H9 (cell line): ENCODE results near the gene PRKCZ. TPM values are rescaled to one million over a fixed set of nuclear protein-coding genes. Genes with fewer than 3 reads are reported as not detected.
"Not testable (repeated sequence)": the region's sequence is repeated elsewhere in the genome, so short reads cannot be mapped to it uniquely, and the experiment has no call there.

Experiments used
- DNase-seq: peaks from one replicate; pipeline ENCODE4 v3.0.0-alpha.2; 2017
- H2AFZ ChIP-seq: one replicate; pipeline ENCODE4 v1.6.1; 2013; ENCODE audit warnings: mild to moderate bottlenecking, low read length, control low read depth, moderate library complexity
- H2AK5ac ChIP-seq: 2 replicates; pipeline ENCODE4 v1.6.1; 2013; ENCODE audit warnings: low read length, control low read depth, mixed read lengths; ENCODE audit not compliant: insufficient read length
- H2BK120ac ChIP-seq: one replicate; pipeline ENCODE4 v1.6.1; 2013; ENCODE audit warnings: low read depth, mild to moderate bottlenecking, low read length, control low read depth, inconsistent platforms; ENCODE audit not compliant: poor library complexity, severe bottlenecking
- H2BK12ac ChIP-seq: 2 replicates; pipeline ENCODE4 v1.6.1; 2013; ENCODE audit warnings: low read length, control low read depth, mixed read lengths, low read depth; ENCODE audit not compliant: insufficient read length
- H2BK15ac ChIP-seq: 2 replicates; pipeline ENCODE4 v1.6.1; 2013; ENCODE audit warnings: low read depth, low read length, control low read depth
- H2BK20ac ChIP-seq: one replicate; pipeline ENCODE4 v1.6.1; 2013; ENCODE audit warnings: low read depth, mild to moderate bottlenecking, low read length, control low read depth, inconsistent platforms; ENCODE audit not compliant: poor library complexity, severe bottlenecking
- H2BK5ac ChIP-seq: 2 replicates; pipeline ENCODE4 v1.6.1; 2013; ENCODE audit warnings: low read length, control low read depth, mixed read lengths; ENCODE audit not compliant: insufficient read length
- H3K14ac ChIP-seq: 2 replicates; pipeline ENCODE4 v1.6.1; 2013; ENCODE audit warnings: low read length, control low read depth; ENCODE audit not compliant: insufficient read depth
- H3K18ac ChIP-seq: 2 replicates; pipeline ENCODE4 v1.6.1; 2013; ENCODE audit warnings: low read depth, mild to moderate bottlenecking, mixed read lengths, low read length, control low read depth; ENCODE audit not compliant: insufficient read length
- H3K23ac ChIP-seq: 2 replicates; pipeline ENCODE4 v1.6.1; 2013; ENCODE audit warnings: low read length, control low read depth, mixed read lengths, low read depth; ENCODE audit not compliant: insufficient read length
- H3K23me2 ChIP-seq: 2 replicates; pipeline ENCODE4 v1.6.1; 2013; ENCODE audit warnings: low read depth, mild to moderate bottlenecking, mixed read lengths, low read length, control low read depth; ENCODE audit not compliant: insufficient read length, poor library complexity, severe bottlenecking
- H3K27ac ChIP-seq: 2 replicates; pipeline ENCODE4 v1.5.1; 2013; ENCODE audit warnings: low read length, control low read depth, mixed read lengths, low read depth; ENCODE audit not compliant: insufficient read length
- H3K27me3 ChIP-seq: 2 replicates; pipeline ENCODE4 v1.6.1; 2013; ENCODE audit warnings: low read length, control low read depth, inconsistent platforms; ENCODE audit not compliant: insufficient read depth
- H3K4ac ChIP-seq: 2 replicates; pipeline ENCODE4 v1.6.1; 2013; ENCODE audit warnings: low read depth, mild to moderate bottlenecking, control low read depth, inconsistent platforms, low read length, moderate library complexity
- H3K4me1 ChIP-seq: 2 replicates; pipeline ENCODE4 v1.6.1; 2013; ENCODE audit warnings: low read length, control low read depth, inconsistent platforms; ENCODE audit not compliant: insufficient read depth
- H3K4me2 ChIP-seq: 2 replicates; pipeline ENCODE4 v1.6.1; 2013; ENCODE audit warnings: low read length, control low read depth, mixed read lengths; ENCODE audit not compliant: insufficient read length, insufficient read depth
- H3K56ac ChIP-seq: 2 replicates; pipeline ENCODE4 v1.6.1; 2013; ENCODE audit warnings: low read depth, mild to moderate bottlenecking, mixed read lengths, low read length, control low read depth; ENCODE audit not compliant: insufficient read length
- H3K79me1 ChIP-seq: 2 replicates; pipeline ENCODE4 v1.6.1; 2013; ENCODE audit warnings: low read depth, mild to moderate bottlenecking, moderate library complexity, low read length, control low read depth, inconsistent platforms; ENCODE audit not compliant: insufficient read depth, poor library complexity, severe bottlenecking
- H3K79me2 ChIP-seq: 2 replicates; pipeline ENCODE4 v1.6.1; 2013; ENCODE audit warnings: low read length, control low read depth, inconsistent platforms; ENCODE audit not compliant: insufficient read depth
- H3K9ac ChIP-seq: 2 replicates; pipeline ENCODE4 v1.6.1; 2013; ENCODE audit warnings: low read length, control low read depth, mixed read lengths; ENCODE audit not compliant: insufficient read length; ENCODE audit errors: extremely low read depth
- H3K9me3 ChIP-seq: one replicate; pipeline ENCODE4 v1.6.1; 2013; ENCODE audit warnings: low read depth, low read length, inconsistent platforms; ENCODE audit not compliant: control insufficient read depth
- H3T11ph ChIP-seq: one replicate; pipeline ENCODE4 v1.6.1; 2013; ENCODE audit warnings: mild to moderate bottlenecking, low read length, control low read depth, inconsistent platforms
- H4K20me1 ChIP-seq: one replicate; pipeline ENCODE4 v1.6.1; 2013; ENCODE audit not compliant: control insufficient read depth, insufficient read length, insufficient read depth
- H4K5ac ChIP-seq: 2 replicates; pipeline ENCODE4 v1.6.1; 2013; ENCODE audit warnings: low read depth, mild to moderate bottlenecking, mixed read lengths, low read length, control low read depth; ENCODE audit not compliant: insufficient read length
- H4K8ac ChIP-seq: replicated peaks from 2 replicates; pipeline ENCODE4 v1.6.1; 2013; ENCODE audit warnings: low read length, control low read depth, mixed read lengths, low read depth; ENCODE audit not compliant: insufficient read length
- H4K91ac ChIP-seq: 2 replicates; pipeline ENCODE4 v1.6.1; 2013; ENCODE audit warnings: low read depth, mild to moderate bottlenecking, moderate library complexity, mixed read lengths, low read length, control low read depth; ENCODE audit not compliant: insufficient read length
- H3K27ac Mint-ChIP-seq, 3 experiments: 2 replicates in 2 of 3; 3 replicates in 1 of 3; pipeline ENCODE4 v1.8.0; 2020 to 2021; ENCODE audit warnings: mixed read lengths in 3 of 3, mild to moderate bottlenecking in 1 of 3, moderate library complexity in 1 of 3
- H3K27me3 Mint-ChIP-seq: 2 replicates; pipeline ENCODE4 v1.8.0; 2021; ENCODE audit warnings: low read depth, mild to moderate bottlenecking, moderate library complexity, mixed read lengths
- H3K36me3 Mint-ChIP-seq, 3 experiments: 2 replicates in 2 of 3; 3 replicates in 1 of 3; pipeline ENCODE4 v1.8.0; 2020 to 2021; ENCODE audit warnings: low read depth in 3 of 3, mixed read lengths in 3 of 3; ENCODE audit not compliant: insufficient read depth in 1 of 3
- H3K4me1 Mint-ChIP-seq, 2 experiments: 2 replicates each; pipeline ENCODE4 v1.8.0; 2020; ENCODE audit warnings: mixed read lengths in 2 of 2
- H3K4me3 Mint-ChIP-seq, 2 experiments: 2 replicates in 1 of 2; 3 replicates in 1 of 2; pipeline ENCODE4 v1.8.0; 2020 to 2021; ENCODE audit warnings: mild to moderate bottlenecking in 2 of 2, mixed read lengths in 2 of 2, moderate library complexity in 1 of 2
- H3K9me3 Mint-ChIP-seq, 2 experiments: 2 replicates in 1 of 2; 3 replicates in 1 of 2; pipeline ENCODE4 v1.8.0; 2020; ENCODE audit warnings: mild to moderate bottlenecking in 2 of 2, mixed read lengths in 2 of 2, moderate library complexity in 1 of 2
- CTCF ChIP-seq: fragments of 200-600 bp; sonication (generic); conservative IDR thresholded peaks from 3 replicates; pipeline ENCODE4 v1.8.0; 2021; ENCODE audit warnings: antibody characterized with exemption, mild to moderate bottlenecking
- WGBS: extraction: QIAGEN DNeasy Blood & Tissue Kit; methylation state at CpG from one replicate; pipeline ENCODE4 v1.1.7; 2013; ENCODE audit warnings: missing lambda C conversion rate, low lambda C conversion rate, mixed read lengths; ENCODE audit not compliant: insufficient read length; ENCODE audit errors: extremely low coverage; 5-methylcytosine and 5-hydroxymethylcytosine counted together
- total RNA-seq: library from RNA; stranded (reverse); gene quantifications from 2 replicates; pipeline ENCODE4 v1.2.1, GENCODE V29; 2021

Gene PRKCZ
- total RNA-seq, 1 experiment from 2014 or later: 48.4 TPM

DNA sequence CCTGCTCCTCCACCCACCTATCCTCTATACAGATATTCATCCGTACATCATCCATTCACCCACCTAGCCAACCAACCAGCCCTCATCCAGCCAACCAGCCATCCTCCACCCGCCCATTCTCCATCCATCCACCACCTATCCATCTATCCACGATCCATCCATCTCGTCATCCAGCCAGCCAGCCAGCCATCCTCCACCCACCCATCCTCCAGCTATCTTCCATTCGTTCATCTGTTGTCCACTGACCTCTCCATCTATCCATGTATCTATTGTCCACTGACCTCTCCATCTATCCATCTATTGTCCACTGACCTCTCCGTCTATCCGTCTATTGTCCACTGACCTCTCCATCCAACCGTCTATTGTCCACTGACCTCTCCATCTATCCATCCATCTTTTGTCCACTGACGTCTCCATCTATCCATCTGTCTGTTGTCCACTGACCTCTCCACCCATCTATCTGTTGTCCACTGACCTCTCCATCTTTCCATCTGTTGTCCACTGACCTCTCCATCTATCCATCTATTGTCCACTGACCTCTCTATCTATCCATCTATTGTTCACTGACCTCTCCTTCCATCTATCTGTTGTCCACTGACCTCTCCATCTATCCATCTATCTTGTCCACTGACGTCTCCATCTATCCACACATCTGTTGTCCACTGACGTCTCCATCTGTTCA, 96.8 kb downstream of the PRKCZ start:
- Mint-ChIP-seq H3K27ac (no peak overlapping the region), H3K4me3 (no peak overlapping the region), H3K9me3 (no peaks in the 10 kb centered on the region), H3K36me3 (peaks cover 0 to 27% (median 2%) of the 10 kb centered on the region in 3 experiments; a peak in 3 of 7 replicates), H3K4me1 (no peaks in the 10 kb centered on the region; a peak in 1 of 4 replicates), H3K27me3 (no peaks in the 10 kb centered on the region; the same call in 1 of the 2 replicates)
- H3K9ac ChIP-seq: no peak overlapping the region
- no peaks in the 10 kb centered on the region for H3K27me3 ChIP-seq
- no peak overlapping the region for H3K4ac ChIP-seq
- no peak for DNase-seq
- H3K23ac ChIP-seq: no peak overlapping the region
- no peaks in the 10 kb centered on the region for H3K4me1 ChIP-seq
- no peak overlapping the region for H3T11ph ChIP-seq
- no peak overlapping the region for H2BK5ac ChIP-seq
- no peaks in the 10 kb centered on the region for H3K23me2 ChIP-seq
- H2BK20ac ChIP-seq: no peak overlapping the region
- H3K18ac ChIP-seq: no peak overlapping the region
- no peak for TF ChIP-seq CTCF
- no peak overlapping the region for H3K56ac ChIP-seq
- no peak overlapping the region for H2BK15ac ChIP-seq
- no peak overlapping the region for H2AK5ac ChIP-seq
- no peak overlapping the region for H3K4me2 ChIP-seq
- H2AFZ ChIP-seq: no peak overlapping the region
- no peaks in the 10 kb centered on the region for H3K79me2 ChIP-seq
- no peak overlapping the region for H2BK12ac ChIP-seq
- H3K79me1 ChIP-seq: no peaks in the 10 kb centered on the region
- no peak overlapping the region for H4K5ac ChIP-seq
- 100% methylated on average over 3 of the region's 11 CpGs for WGBS
- no peak overlapping the region for H2BK120ac ChIP-seq
- H3K27ac ChIP-seq: no peak overlapping the region
- H4K91ac ChIP-seq: no peak overlapping the region
- no peak overlapping the region for H4K8ac ChIP-seq
- no peaks in the 10 kb centered on the region for H3K9me3 ChIP-seq
- H3K14ac ChIP-seq: no peak overlapping the region
- H4K20me1 ChIP-seq: no peaks in the 10 kb centered on the region

GRCh38 chr1:2147869-2148268, 97.7 kb downstream of the PRKCZ start:
- not testable (repeated sequence) for H3K18ac ChIP-seq, H3T11ph ChIP-seq, H4K5ac ChIP-seq, DNase-seq, H2AFZ ChIP-seq, H2AK5ac ChIP-seq, H3K4ac ChIP-seq, H2BK120ac ChIP-seq, H2BK15ac ChIP-seq, H2BK5ac ChIP-seq, H3K79me2 ChIP-seq, H3K23me2 ChIP-seq, H2BK20ac ChIP-seq, H3K4me1 Mint-ChIP-seq, H3K9ac ChIP-seq, H3K14ac ChIP-seq, H3K4me3 Mint-ChIP-seq, H3K27me3 ChIP-seq, H3K9me3 ChIP-seq, H4K8ac ChIP-seq, H3K9me3 Mint-ChIP-seq, H3K79me1 ChIP-seq, H4K20me1 ChIP-seq, H3K4me1 ChIP-seq, H3K4me2 ChIP-seq, H3K27me3 Mint-ChIP-seq, H3K23ac ChIP-seq, H2BK12ac ChIP-seq, H3K56ac ChIP-seq, H3K27ac ChIP-seq, H3K27ac Mint-ChIP-seq, H4K91ac ChIP-seq
- H3K36me3 Mint-ChIP-seq: peaks cover 2 to 28% (median 4%) of the 10 kb centered on the region in 3 experiments; a peak in 5 of 7 replicates
- WGBS: no CpG with 5 or more reads among the region's 5 CpGs
